ENCODE results near the gene CACNA1A.

DNA sequence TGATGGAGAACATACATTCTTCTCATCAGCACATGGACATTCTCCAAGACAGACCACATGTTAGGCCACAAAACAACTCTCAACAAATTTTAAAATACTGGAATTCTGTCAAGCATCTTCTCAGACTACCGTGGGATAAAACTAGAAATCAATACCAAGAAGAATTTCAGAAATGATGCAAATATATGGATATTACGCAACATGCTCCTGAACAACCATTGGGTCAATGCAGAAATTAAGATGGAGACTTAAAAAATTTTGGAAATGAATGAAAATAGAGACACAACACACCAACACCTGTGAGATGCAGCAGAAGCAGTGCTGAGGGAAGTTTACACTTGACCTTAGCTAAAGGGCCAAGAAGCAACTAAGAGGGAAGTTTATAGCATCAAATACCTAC, 162.8 kb downstream of the CACNA1A start:
- TF ChIP-seq, protein P1, sequence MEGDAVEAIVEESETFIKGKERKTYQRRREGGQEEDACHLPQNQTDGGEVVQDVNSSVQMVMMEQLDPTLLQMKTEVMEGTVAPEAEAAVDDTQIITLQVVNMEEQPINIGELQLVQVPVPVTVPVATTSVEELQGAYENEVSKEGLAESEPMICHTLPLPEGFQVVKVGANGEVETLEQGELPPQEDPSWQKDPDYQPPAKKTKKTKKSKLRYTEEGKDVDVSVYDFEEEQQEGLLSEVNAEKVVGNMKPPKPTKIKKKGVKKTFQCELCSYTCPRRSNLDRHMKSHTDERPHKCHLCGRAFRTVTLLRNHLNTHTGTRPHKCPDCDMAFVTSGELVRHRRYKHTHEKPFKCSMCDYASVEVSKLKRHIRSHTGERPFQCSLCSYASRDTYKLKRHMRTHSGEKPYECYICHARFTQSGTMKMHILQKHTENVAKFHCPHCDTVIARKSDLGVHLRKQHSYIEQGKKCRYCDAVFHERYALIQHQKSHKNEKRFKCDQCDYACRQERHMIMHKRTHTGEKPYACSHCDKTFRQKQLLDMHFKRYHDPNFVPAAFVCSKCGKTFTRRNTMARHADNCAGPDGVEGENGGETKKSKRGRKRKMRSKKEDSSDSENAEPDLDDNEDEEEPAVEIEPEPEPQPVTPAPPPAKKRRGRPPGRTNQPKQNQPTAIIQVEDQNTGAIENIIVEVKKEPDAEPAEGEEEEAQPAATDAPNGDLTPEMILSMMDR (IDR thresholded peaks at IDR 0.05; ENCODE audit: low read length), result no peak
- TF ChIP-seq EZH2 (optimal IDR thresholded peaks at IDR 0.05; ENCODE audit: low read depth, low read length) (no peak), EZH2phosphoT487 (IDR thresholded peaks at IDR 0.05; ENCODE audit: low read length) (no peak)

All from MM.1S (cell line).